COLO668 (cell line): Measurements from ENCODE around the gene OTUD3.

Experiments used
- DNase-seq: peaks from one replicate; lab custom pipeline; 2025; ENCODE audit not compliant: unreplicated experiment; lab: John Stamatoyannopoulos, UW

Gene OTUD3

DNA sequence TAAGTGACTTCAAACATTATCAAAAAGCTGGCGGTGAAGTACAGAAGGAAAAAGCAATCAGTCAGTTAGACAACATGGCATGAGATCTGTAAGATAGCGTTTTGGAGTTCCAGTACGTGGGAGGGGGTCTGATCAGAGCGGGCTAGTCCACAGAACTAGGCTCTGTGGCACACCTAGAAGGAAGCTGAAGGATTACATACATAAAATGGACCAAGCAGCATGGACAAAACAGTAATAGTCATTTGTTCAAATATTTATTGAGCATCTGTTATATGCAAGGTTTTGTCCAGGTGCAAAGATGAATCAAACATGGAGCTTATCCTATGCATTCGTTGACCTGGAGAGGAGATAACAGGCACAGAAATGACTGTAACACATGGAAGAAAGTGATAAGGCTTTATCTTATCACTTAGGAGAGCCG lies 64.1 kb downstream of the OTUD3 start:
- DNase-seq: no peak

DNA sequence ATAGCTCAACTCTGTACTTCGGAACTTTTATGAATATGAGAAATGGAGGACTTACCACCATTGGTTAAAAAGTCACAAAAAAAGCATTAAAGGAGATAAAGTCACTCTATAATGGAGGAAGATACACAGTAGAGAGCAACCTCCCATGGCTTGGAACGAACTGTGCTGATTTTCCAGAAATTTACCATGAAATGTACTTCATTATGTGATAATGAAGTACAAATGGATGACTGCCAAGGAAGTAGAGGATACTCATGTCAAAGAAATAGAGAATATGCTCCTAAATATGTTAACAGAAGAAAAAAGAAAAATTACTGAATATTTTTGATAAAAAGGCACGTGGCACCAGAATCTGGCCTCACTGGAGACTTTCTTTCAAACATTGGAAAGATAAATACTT lies 64.8 kb downstream of the OTUD3 start:
- no peak for DNase-seq

DNA sequence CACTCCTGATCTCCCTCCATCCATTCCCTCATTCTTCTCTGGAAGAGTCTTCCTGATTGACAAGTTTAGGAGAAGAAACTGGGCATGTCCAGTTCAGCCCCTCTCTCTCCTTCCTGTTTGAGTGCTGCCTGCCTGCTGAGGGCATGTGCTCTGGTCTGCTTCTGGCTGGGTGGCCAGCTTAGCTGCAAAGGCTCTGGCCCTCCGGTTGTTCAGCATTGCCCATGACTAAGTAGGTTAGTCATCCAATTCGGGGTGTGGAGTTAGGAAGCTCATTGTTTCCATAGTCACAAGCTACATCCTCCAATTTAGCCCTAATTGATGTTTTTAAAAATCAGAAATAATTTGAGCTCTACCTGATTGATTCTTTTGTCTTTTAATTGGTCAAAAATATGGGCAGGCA lies 66.8 kb downstream of the OTUD3 start:
- no peak for DNase-seq

DNA sequence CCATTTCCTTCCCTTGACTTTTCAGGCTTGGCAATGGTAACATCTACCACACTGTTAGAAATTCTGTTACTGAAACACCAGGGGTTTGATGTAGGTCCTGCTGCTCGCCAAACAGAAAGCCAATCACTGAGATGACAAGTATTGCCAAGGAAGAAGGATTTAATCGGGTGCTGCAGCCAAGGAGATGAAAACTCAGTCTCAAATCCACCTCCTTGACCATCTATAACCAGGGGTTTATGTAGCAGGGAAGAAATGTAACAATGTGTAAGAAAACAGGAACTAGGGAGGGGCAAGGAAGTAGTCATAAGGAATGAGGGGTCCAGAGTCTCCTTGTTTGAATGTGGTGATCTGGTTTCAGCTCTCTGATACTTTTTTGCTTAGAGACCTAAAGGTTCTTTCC lies 71.9 kb downstream of the OTUD3 start:
- DNase-seq: no peak

DNA sequence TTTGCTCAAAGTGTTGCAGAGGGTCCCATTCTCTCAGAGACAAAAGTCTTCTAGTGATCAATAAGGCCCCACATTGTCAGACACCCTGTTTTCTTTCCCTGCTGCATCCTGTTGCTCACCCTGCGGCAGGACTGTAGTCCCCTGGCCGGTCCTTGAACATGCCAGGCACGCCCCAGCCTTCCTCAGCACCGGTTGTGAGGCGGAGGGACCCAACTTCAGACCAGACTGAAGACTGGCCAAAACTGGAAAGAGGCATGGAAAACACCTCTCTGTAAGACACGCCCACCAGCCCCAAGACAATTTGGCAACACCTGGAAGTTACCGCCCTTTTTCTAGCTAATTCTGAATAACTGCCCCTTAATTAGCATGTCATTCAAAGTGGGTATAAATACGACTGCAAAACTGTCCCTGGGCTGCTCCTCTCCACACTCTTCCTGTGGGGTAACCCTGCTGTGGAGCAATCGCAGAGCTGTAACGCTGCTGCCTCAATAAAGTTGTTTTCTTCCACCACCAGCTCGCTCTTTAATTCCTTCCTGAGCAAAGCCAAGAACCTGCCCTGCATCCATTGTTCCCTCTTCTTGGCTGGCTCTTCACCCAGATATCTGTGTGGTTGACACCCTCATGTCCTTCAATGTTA lies 73.5 kb downstream of the OTUD3 start:
- DNase-seq: no peak

DNA sequence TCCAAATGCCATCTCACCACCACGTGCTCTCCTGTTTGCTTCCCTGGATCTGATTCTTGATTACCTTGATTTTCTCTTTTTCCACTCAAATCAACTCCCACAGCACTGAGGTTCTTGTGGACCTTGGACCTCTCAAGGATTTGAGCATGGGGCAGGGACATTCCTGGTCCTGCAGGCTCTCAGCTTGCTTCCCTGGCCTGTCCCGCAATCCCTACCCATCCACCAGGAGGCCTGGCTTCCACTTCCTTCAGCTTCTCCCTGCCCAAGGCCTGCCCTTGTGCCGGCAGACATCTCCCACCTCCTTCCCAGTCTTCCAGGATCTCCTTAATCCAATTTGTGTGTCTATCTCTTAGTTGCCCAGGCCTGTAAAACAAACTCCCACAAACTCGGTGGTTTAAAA lies 75.6 kb downstream of the OTUD3 start:
- DNase-seq: no peak

DNA sequence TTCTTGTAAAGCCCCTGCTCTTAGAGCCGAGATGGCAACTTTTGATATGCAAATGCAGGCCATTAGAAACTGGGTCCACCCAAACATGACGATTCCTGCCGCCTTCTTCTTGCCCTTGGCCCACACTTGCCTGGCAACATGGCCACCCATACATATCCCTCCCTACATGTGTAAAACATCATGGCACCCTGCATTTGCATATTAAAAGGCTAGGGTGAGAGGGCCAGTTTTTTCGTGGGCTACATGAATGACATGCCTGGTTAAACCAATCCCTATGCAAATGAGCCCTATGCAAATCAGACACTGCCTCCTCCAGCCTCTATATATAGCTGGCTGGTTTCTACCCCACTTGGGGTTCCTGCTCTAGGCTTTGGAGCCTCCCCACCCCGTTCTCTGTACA lies 78.4 kb downstream of the OTUD3 start:
- no peak for DNase-seq
